Activated T-cell treated with anti-CD3 and anti-CD28 coated beads, Interleukin-2, amount 50 U/mL, for 1 hour (primary cell): Measurements from ENCODE around the gene PARM1.

Source experiments
- DNase-seq: peaks from one replicate; pipeline ENCODE4 v3.0.0-alpha.2; 2020

The PARM1 gene

DNA sequence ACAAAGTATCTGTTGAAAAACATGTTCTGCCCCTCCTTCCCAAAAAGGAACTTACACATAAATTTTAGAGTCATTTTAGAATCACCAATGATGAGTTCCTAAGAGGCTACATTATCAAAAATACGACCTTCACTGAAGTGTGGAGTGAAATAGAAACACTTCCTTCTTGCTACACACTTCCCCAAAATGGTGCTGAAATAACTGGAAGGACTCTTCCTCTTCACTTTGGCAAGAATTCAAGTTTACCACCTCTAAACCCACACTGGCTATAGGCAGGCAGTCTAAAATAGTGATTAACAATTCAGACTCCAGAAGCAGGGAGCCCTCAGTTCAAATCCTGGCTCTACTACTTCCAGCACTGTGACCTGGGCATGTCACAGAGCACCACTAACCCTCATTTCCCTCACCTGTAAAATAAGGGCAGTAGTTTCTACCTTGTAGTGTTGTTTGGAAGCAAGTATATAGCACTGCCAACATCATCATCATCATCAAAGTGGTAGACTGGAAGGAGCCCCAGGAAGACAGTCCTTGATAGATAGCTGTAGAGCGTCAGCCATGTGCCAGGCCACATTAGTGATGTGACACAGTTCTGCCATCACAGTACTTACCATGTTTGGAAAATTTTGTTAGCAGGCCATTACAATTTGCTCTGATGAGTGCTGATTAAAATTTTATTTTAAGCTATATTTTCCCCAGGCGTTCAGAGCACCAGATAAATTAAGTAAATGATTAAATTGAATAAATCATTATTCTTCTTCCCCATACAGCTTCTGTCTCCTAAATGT lies 103.3 kb downstream of the PARM1 start:
- DNase-seq: no peak

DNA sequence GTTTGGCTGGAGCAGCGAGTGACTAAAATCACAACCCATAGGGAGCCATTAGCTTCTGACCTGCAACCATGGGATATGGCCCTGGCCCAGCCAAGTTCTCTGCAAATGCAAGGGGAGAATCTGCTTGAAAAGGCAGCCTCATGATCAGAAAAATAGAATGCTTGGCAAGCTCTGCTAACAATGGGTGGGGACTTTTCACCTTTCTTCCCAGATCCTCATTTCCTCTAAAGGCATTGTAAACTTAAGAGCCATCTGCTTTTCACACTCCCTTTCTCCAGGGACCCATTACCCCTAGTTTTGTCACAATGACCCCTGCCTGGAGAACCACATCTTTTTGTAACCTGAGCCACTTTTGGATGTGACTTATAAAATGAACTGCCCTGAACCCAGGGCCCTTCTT lies 104.3 kb downstream of the PARM1 start:
- no peak for DNase-seq

DNA sequence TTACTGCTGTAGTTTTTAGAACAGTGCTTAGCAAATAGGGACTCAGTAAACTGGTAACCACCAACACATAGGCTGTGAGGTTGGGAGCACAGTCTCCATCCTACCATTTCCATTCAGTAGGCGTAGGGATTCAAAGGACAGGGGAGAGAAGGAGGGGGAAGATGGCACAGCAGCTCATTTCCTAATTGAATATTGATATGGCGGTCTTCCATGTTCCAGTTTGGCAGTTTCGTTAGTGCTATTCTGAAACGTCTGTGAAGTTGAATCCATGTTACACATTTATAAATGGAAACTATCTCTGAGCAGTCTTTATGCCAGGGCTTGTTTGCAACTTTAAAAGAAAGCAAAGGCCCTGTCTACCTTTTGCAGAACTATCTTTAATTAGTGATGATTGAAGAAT lies 105.5 kb downstream of the PARM1 start:
- DNase-seq: no peak

DNA sequence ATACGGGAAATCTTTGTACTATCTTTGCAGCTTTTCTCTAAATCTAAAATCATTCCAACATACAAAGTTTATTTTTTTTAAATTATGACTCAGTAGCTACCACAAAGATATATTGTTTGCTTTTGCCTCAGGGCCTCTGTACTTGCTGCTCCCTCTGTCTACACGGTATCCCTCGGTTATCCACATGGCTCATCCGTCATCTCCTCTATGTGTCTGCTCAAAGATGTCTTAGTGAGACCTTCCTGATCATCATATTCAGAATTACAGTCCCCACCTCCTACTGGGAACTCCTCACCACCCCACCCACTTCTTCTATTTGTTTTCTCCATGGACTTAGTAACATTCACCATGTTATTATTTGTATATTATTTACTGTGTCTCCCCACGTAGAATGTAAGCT lies 107.8 kb downstream of the PARM1 start:
- DNase-seq: no peak

DNA sequence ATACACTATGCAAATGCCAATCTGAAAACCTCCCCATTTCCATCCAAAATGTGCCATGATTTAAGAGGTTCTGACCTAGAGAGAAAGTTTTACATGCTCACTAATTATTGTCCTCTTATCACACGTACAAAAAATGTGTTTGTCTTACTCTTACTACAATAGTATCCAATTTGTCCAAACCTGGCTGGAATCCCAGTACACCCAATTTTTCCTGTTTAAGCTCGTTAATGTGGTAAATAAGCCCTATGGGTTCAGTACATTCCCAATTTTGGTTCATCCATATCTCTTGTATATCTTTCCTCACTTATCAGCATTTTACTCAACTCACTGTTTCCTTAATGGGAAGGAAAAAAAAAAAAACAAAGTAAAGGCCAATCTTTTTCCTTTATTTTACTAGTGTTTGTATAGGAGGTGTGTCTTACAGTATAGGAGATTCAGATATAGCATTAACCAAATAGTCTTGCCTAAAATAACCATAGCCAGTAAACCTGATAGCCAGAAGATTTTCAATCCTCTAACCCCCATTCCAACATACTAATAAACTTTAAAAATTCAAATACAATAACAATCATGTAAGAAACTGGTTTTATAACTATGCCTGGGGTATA lies 109.8 kb downstream of the PARM1 start:
- no peak for DNase-seq

DNA sequence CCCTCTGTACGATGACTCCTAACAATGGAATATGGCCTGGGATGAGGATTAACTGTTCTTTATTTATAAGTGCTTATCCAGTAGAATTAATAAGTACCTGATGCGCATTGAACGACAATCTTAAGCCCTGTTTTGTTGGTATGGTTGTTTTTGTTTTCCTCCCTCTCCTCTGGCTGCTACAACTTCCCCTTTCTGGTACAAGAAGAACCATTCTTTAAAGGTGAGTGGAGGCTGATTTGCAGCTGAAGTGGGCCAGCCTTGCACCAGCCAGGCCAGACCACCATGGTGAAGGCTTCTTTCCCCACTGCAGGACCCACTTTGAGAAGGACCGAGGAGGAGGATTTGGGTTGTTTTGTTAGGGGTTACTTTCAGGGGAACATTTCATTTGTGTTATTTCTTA lies 113.3 kb downstream of the PARM1 start:
- no peak for DNase-seq

DNA sequence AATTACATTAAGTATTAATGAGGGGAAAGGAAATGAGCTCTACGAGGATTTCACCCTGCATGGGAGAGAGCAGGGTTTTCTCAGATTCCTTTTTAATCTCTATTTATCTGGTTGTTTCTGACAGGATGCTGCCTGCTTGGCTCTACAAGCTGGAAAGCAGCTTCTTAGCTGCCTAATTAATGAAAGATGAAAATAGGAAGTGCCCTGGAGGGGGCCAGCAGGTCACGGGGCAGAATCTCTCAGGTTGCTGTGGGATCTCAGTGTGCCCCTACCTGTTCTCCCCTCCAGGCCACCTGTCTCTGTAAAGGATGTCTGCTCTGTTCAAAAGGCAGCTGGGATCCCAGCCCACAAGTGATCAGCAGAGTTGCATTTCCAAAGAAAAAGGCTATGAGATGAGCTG lies 113.7 kb downstream of the PARM1 start:
- no peak for DNase-seq

DNA sequence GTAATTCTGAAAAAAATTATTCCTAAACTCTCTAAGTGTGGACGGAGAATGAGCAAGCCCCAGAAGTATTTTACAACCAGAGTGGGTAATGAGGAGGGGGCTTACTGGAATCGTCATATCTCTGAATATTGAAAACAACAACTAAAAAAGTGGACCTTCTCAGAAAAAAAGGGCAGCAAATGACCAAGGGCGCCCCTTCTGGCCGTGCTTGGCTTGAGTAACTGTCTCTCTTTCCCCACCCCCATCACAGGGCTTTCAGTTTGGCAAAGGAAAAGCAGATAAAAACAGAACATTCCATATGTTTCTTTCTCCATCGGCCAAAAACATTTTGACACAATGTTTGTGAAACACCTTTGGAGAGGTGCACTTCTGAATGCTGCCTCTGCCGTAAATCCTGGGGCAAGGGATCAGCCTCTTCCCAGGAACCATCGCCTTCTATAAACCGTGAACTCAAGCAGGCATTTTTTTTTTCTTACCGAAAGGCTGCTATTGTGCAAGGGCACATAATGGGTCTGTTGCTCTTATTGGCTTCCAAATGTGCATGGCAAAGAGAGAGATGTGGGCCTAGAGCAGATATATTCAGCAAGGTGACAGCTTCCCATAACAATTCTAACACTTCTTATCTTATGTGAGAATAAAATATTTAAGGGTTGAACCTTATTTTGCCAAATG lies 115.4 kb downstream of the PARM1 start:
- DNase-seq: no peak

DNA sequence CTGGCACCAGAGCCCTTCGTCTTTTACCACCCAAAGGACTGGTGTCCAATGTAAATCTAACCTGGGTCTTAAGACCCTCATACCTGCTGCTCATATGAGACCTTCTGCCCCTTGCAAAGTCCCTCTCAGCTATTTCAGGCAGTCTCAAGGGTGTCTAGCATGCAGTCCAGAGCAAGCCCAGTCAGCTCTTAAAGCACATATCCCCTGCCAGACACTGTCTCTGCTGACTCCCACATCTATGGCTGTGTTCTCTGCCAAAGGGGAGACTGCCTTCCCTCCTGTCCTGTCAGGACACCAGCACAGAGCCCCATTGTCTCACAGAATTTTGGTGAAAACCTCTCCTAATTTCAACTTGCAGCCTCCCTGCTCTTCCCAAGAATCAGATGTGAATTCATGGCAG lies 118.5 kb downstream of the PARM1 start:
- no peak for DNase-seq

DNA sequence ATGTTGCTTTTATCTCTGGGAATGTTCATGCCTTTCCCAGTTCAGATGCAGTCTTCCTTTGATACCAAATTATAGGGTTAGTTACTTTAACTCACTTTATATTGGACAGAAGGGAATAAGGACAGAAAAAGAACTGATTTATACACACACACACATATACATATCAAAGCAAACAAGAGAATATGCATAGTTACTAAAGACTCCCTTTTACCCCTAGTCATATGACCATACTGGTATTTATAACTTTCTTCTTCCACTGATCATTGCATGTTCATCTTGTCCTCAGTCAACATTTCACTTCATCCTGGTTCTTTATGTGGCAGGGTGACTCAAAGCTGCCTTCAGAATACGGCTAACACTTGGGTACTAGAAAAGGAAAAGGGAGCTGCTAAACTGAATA lies 120.4 kb downstream of the PARM1 start:
- no peak for DNase-seq

DNA sequence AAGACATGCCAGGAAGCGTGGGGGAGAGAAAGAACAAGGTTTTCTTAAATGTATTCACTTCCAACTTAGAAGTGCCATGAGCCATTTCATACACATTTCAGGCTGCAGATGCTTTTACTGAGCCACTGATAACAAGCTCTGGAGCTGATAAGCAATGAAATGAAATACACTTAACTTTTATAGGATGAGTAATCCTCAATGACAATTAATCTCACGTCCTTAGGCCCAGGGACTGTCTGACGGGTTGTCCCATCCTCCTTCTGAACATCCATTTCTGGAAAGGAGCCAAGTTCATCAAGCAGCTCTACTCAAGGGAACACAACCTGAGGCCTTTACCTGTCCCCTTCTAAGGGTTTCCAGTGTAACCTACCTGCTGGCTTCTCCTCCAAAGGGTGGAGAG lies 121.2 kb downstream of the PARM1 start:
- no peak for DNase-seq

DNA sequence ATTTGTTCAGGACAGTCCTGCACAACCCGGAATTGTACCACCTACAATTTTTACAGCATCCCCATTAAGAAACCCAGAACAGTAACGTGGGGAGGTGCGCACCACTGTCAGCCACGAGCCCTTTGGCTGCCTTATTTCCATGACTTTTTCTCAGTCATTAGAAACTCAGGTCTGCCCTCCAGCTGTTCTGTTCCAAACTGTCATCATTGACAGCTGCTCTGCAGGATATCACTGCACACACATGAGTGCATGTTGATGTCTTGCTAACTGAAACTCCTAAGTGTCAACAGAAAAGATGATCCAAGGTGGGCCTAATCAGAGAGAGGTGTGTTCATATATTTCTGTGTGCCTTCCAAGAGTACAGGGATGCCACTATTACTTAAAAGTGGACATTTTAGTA lies 123.4 kb downstream of the PARM1 start:
- DNase-seq: no peak

DNA sequence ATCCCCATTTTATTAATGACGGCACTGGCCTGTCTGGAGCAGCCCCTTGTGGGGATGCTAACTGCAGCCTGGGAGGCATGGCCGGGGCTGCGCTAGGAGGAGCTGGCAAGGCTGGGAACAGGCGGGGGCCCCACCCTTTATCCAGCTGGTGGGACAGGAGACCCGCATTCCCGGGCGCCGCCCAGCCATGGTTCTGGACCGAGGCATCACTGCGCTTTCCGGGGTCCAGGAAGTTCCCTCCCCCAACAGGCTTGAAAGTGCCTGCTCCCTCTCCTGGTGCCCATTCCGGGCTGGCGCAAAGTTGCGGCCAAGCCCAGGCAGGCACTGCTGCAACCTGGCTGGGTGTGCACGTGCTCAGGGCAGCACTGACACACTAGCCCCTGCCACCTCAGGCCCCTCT lies 124.5 kb downstream of the PARM1 start:
- no peak for DNase-seq

DNA sequence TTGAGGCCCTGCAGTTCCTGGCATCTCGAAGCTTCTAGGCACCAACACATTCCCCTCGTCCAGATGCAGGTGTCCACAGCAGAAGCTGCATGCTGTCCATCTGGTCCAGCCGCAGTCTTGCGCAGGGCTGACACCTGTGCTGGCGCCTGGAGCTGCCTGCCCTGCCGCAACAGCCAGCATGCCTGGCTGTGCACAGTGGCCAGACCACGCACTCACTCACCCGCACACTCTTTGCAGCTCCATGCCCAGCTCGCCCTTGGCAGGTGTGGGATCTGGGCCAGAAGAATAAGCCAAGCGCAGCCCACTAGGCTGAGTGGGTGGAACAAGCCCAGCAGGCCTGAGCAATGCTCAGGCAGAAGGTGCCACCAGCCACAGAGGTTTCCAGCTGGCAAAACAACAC lies 125.6 kb downstream of the PARM1 start:
- no peak for DNase-seq

DNA sequence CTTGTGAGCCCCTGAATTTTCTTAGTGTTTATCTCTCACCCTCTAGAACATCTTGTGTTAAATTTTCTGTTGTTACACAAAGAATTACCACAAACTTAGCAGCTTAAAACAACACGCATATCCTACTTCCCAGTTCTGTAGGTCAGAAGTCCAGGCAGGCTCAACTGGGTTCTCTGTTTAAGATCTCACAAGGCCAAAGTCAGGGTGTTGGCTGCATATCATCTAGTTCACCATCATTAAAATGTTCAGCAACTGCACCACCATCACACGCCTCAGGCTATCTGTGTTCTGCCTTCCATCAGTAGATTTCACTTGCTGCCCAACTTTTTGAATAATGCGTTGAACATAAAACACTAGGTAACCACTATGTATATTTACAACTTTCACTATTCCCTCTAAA lies 130.5 kb downstream of the PARM1 start:
- no peak for DNase-seq

DNA sequence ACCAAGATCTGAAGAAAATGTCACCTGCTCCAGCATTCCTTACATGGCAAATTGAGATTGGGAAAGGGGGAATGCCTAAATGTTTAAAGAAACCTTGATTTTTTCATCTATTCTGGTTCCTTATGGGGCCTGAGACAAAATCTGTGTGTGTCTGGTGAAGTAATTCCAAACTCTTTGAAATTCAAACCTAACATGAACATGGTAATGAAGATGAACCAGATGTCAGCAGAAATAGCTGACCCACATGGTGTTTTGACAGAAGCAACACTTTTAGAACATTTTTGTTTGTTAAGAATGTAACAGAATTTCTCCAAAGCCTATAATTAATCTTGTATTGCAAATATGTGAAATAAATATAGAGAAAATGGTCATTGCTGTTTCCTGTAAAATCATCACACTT lies 133.0 kb downstream of the PARM1 start:
- no peak for DNase-seq

DNA sequence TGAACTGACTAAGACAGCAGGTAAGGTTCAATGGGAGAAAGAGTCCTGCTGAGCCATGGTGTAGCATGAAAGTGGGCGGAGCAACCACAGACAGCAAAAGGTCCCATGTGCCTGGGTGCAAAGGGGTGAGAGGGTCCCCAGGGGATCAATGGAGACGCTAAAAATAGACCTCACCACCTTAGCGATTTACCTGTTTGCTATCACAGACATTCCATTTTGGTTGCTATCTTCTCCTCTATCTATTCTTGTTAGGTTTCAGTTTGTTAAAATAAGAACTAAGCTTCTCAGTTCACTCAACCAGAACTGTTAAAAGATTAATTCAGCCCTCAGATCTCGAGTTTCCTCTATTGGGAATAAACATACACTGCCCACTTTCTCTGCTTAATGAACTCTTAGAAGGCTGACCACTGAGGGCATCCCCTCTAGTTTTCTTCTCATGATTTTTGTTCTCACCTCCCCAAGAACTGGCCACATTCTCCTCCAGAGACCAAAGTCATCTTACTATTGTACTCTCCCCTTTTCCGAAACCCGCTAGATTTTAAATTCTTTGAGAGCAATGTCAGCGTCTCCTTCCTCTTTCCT lies 136.7 kb downstream of the PARM1 start:
- no peak for DNase-seq

DNA sequence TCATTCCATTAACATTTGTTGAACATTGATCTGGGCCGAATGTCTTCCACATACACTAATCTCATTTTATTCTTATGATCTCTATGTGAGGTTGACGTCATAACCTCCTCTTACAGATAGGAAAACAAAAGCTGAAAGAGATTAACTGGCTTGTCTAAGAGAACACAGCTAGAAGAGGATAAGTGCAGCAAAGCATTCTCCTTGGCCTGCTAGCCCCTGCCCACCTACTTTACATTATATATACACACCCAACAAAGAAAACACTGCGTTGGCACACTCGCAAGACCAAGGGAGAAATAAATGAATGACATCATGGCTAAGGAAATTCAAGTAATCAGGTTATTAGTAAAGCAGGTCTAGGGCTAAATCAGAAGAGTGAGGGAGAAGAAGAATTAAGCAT lies 138.4 kb downstream of the PARM1 start:
- DNase-seq: no peak

DNA sequence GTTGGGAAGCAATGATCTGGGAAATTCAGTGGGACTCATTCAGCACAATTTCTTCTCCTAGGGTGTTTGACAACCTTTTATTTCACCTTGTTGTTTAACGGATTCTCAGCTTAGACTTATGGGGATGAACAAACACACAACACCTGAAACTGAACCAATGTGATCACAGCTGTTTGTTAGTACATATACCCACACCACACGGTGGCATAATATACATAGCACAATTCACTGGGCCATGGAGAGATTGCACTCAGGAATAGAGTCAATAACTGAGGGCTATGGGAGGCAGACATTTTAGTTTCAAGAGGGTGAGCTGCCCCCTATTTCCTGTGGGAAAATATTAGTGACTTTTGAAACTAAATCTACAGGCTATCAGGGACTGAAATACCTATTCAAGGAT lies 148.0 kb downstream of the PARM1 start:
- DNase-seq: no peak

DNA sequence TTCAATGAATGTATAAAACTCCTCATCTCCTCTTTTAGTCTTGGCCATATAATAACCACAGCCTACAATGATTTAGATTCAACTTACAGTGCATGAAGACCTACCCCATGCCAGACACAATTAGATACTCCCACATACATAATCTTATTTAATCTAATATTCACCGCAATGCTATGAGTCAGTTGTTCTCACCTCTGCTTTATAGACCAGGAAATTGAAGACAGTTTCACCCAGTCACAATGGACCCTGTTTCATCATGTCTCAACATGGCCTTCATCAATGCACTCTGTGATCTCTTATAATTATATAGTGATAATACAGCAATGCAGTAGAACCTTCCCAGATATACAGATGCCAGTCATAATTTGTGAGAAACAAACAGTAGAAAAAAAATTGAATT lies 148.6 kb downstream of the PARM1 start:
- DNase-seq: no peak

DNA sequence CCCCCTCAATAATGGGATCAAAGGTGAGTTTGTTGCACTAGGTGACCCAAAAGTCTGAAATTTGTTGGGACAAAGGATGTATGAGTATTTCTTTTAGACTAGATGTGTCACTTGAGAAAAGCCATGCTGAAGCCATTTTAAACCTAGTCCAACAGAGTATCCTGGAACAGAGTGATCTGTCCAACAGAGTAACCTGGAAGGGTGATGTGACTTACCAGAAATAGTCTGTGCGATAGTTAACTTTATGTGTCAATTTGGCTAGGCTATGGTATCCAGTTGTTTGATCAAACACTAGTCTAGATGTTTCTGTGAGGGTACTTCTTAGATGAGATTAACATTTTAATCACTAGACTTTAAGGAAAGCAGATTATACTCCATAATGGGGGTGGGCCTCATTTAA lies 154.5 kb downstream of the PARM1 start:
- DNase-seq: no peak

DNA sequence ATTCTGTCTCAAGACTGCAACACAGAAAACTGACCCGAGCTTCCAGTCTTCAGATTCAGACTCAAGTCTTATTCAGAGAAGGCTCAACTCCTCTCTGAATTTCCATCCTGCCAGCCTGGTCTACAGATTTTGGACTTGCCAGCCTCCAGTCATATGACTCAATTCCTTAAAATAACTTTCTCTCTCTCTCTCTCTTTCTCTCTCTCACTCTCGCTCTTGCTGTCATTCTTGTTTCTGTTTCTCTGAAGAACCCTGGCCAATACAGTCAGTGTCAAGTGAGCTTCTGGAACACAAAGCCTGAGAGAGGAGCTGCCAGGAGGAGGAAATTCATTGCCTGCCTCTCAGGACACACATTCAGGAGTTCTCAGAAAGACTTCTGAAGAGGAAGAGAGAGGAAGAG lies 154.9 kb downstream of the PARM1 start:
- DNase-seq: no peak

DNA sequence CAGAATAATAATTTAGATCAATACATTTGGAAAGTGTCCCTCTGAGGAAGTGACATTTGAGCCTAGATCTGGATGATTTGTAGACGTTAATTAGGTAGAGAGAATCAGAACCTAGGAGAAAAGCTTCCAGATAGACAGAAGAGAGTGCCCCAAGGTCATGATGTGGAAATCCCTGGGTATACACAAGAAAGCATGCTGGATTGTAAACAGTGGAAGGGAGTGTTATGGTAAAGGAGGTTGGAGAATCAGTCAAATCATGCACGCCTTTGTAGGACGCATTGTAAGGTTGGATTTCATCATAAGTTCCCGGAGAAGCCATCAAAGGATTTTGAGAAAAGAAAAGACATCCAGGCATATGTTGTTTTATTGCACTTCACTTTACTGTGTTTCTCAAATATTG lies 156.3 kb downstream of the PARM1 start:
- no peak for DNase-seq

DNA sequence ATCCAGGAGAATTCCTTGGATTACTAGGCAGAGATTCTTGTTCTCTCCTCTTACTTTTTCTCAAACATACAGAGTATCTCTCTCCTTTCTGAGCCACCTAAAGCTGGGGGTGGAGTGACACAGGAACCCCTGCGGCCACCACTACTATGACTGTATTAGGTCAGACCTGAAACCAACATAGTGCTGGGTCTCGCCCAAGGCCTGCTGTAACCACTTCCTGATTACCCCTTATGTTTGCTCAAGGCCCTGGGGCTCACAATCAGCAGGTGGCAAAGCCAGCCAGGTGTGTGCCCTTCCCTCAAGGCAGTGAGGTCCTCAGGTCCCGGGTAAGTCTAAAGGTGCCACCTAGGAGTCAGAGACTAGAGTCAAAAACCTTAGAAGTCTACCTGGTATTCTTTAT lies 166.4 kb downstream of the PARM1 start:
- DNase-seq: no peak
